Stomach (tissue), 4 donors: Measurements from ENCODE around the gene BABAM1.

ENCODE experiments used
- CTCF ChIP-seq, 7 experiments: fragments of 450-650 bp in 4 of 7; fragments of 200-600 bp in 3 of 7; sonication (generic) in 3 of 7; IDR thresholded peaks; one replicate each; pipeline ENCODE4 v1.5.1; 2016 to 2019; ENCODE audit warnings: antibody characterized with exemption in 7 of 7, control low read depth in 2 of 7, mild to moderate bottlenecking in 1 of 7
- EP300 ChIP-seq: sonication (generic); formaldehyde crosslinking; IDR thresholded peaks from one replicate; pipeline ENCODE4 v1.6.1; 2017; ENCODE audit warnings: antibody characterized with exemption
- POLR2A ChIP-seq, 4 donors: fragments of 450-650 bp; IDR thresholded peaks; one replicate each; pipeline ENCODE4 v1.6.1; 2016; ENCODE audit warnings: antibody characterized with exemption in 4 of 4, control low read depth in 2 of 4, mild to moderate bottlenecking in 1 of 4, moderate library complexity in 1 of 4

- TF ChIP-seq CTCF (IDR thresholded peaks at IDR 0.05) (no peak), POLR2A (IDR thresholded peaks at IDR 0.05) (no peak), EP300 (no peak)
These were observed 35.3 kb downstream of the BABAM1 start for GRCh38 chr19:17302391-17303166.
